ENCODE measurements around the gene AHRR.

GRCh38 chr5:285991-286557 lies 35.4 kb upstream of the AHRR start:
- TF ChIP-seq, protein P1, sequence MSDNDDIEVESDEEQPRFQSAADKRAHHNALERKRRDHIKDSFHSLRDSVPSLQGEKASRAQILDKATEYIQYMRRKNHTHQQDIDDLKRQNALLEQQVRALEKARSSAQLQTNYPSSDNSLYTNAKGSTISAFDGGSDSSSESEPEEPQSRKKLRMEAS (IDR thresholded peaks at IDR 0.05): no peak
- TF ChIP-seq NFIC (IDR thresholded peaks at IDR 0.05) (no peak), TAF1 (IDR thresholded peaks at IDR 0.05; ENCODE audit: low read depth) (no peak), TEAD4 (IDR thresholded peaks at IDR 0.05) (no peak), FOXM1 (IDR thresholded peaks at IDR 0.05; ENCODE audit: borderline replicate concordance, low read depth) (no peak), REST (IDR thresholded peaks at IDR 0.05; ENCODE audit: low read depth) (no peak), CREB1 (IDR thresholded peaks at IDR 0.05; ENCODE audit: low read depth) (no peak), CEBPB (IDR thresholded peaks at IDR 0.05) (no peak), RAD21 (IDR thresholded peaks at IDR 0.05; ENCODE audit: low read depth) (no peak), EP300 (IDR thresholded peaks at IDR 0.05; ENCODE audit: borderline replicate concordance) (no peak), EGR1 (IDR thresholded peaks at IDR 0.05) (no peak), ZBTB7A (IDR thresholded peaks at IDR 0.05; ENCODE audit: low read depth) (no peak), YY1 (IDR thresholded peaks at IDR 0.05; ENCODE audit: low read depth) (no peak)
- TF ChIP-seq, protein P2, sequence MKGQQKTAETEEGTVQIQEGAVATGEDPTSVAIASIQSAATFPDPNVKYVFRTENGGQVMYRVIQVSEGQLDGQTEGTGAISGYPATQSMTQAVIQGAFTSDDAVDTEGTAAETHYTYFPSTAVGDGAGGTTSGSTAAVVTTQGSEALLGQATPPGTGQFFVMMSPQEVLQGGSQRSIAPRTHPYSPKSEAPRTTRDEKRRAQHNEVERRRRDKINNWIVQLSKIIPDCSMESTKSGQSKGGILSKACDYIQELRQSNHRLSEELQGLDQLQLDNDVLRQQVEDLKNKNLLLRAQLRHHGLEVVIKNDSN (IDR thresholded peaks at IDR 0.05): no peak
